WTC11 (cell line): ENCODE measurements around the gene FGF21. TPM values are rescaled to one million over a fixed set of nuclear protein-coding genes. Genes with fewer than 3 reads are reported as not detected.

Source experiments
- ATAC-seq: fragments of 200-7000 bp; cut with Tn5 transposase; 2 replicates; pipeline ENCODE4 v1.10.0; 2021; ENCODE audit warnings: mild to moderate bottlenecking, moderate library complexity
- CTCF ChIA-PET: fragments of 300-600 bp; sonication (Branson Sonifier 250); formaldehyde crosslinking; loops from one replicate; lab custom pipeline; 2021; ENCODE audit warnings: antibody characterized with exemption; lab: Charles Lee
- POLR2A ChIA-PET: fragments of 350-600 bp; sonication (Branson Sonifier 250); formaldehyde crosslinking; loops from one replicate; lab custom pipeline; 2021; ENCODE audit warnings: antibody characterized with exemption; lab: Charles Lee
- DNase-seq: peaks from one replicate; pipeline ENCODE4 v3.0.0; 2021; ENCODE audit warnings: low spot score
- H3K27ac Mint-ChIP-seq: 2 replicates; pipeline ENCODE4 v1.8.0; 2021; ENCODE audit warnings: mixed read lengths
- H3K27me3 Mint-ChIP-seq: 2 replicates; pipeline ENCODE4 v1.8.0; 2021; ENCODE audit warnings: low read depth, mild to moderate bottlenecking, moderate library complexity, mixed read lengths
- H3K36me3 Mint-ChIP-seq: 2 replicates; pipeline ENCODE4 v1.8.0; 2021; ENCODE audit warnings: mixed read lengths
- H3K4me1 Mint-ChIP-seq: 2 replicates; pipeline ENCODE4 v1.8.0; 2022; ENCODE audit warnings: mixed read lengths
- H3K4me3 Mint-ChIP-seq: 2 replicates; pipeline ENCODE4 v1.8.0; 2021; ENCODE audit warnings: mild to moderate bottlenecking, moderate library complexity, mixed read lengths
- H3K9me3 Mint-ChIP-seq: 2 replicates; pipeline ENCODE4 v1.8.0; 2021; ENCODE audit warnings: mixed read lengths
- AR ChIP-seq: fragments of 250-450 bp; sonication (Bioruptor Pico); IDR thresholded peaks from 2 replicates; pipeline ENCODE4 v1.9.0; 2021; ENCODE audit warnings: mild to moderate bottlenecking
- ATF2 ChIP-seq: sonication (generic); formaldehyde crosslinking; IDR thresholded peaks from 2 replicates; pipeline ENCODE4 v1.8.1; 2022; ENCODE audit warnings: low read depth, missing genetic modification reagents, borderline replicate concordance
- ATF3 ChIP-seq: sonication (generic); formaldehyde crosslinking; conservative IDR thresholded peaks from 2 replicates; pipeline ENCODE4 v1.8.1; 2022; ENCODE audit warnings: mild to moderate bottlenecking, missing genetic modification reagents
- EMX1 ChIP-seq: fragments of 250-450 bp; sonication (Bioruptor Pico); IDR thresholded peaks from 2 replicates; pipeline ENCODE4 v1.8.0; 2021; ENCODE audit warnings: mild to moderate bottlenecking
- ETV6 ChIP-seq: sonication (generic); formaldehyde crosslinking; IDR thresholded peaks from 2 replicates; pipeline ENCODE4 v1.8.1; 2022; ENCODE audit warnings: mild to moderate bottlenecking, missing genetic modification reagents
- FOXP4 ChIP-seq: sonication (generic); formaldehyde crosslinking; IDR thresholded peaks from 2 replicates; pipeline ENCODE4 v1.8.0; 2022; ENCODE audit warnings: mild to moderate bottlenecking, missing genetic modification reagents
- GABPB1 ChIP-seq: sonication (generic); formaldehyde crosslinking; IDR thresholded peaks from 2 replicates; pipeline ENCODE4 v1.8.1; 2023; ENCODE audit warnings: mild to moderate bottlenecking, missing genetic modification reagents
- HMGA2 ChIP-seq: fragments of 250-450 bp; sonication (Bioruptor Pico); IDR thresholded peaks from 2 replicates; pipeline ENCODE4 v1.4.0; 2021; ENCODE audit warnings: mild to moderate bottlenecking, moderate library complexity
- JAZF1 ChIP-seq: fragments of 250-450 bp; sonication (Bioruptor Pico); IDR thresholded peaks from 2 replicates; pipeline ENCODE4 v1.9.0; 2021; ENCODE audit warnings: moderate library complexity, mild to moderate bottlenecking, inconsistent platforms
- NR2C2 ChIP-seq: sonication (generic); formaldehyde crosslinking; IDR thresholded peaks from 2 replicates; pipeline ENCODE4 v1.8.0; 2022; ENCODE audit warnings: mild to moderate bottlenecking, missing genetic modification reagents
- NR3C1 ChIP-seq: sonication (generic); formaldehyde crosslinking; conservative IDR thresholded peaks from 2 replicates; pipeline ENCODE4 v1.8.1; 2023; ENCODE audit warnings: low read depth, mild to moderate bottlenecking, missing genetic modification reagents
- RORB ChIP-seq: fragments of 250-450 bp; sonication (Bioruptor Pico); IDR thresholded peaks from 2 replicates; pipeline ENCODE4 v1.9.0; 2021; ENCODE audit warnings: mild to moderate bottlenecking
- SMAD4 ChIP-seq: sonication (generic); formaldehyde crosslinking; IDR thresholded peaks from 2 replicates; pipeline ENCODE4 v1.8.0; 2022; ENCODE audit warnings: mild to moderate bottlenecking, missing genetic modification reagents
- SOX15 ChIP-seq: fragments of 250-450 bp; sonication (Bioruptor Pico); IDR thresholded peaks from 2 replicates; pipeline ENCODE4 v1.9.0; 2021; ENCODE audit warnings: mild to moderate bottlenecking
- TEAD1 ChIP-seq: sonication (generic); formaldehyde crosslinking; IDR thresholded peaks from 2 replicates; pipeline ENCODE4 v1.8.0; 2022; ENCODE audit warnings: mild to moderate bottlenecking, missing genetic modification reagents
- USF1 ChIP-seq: sonication (generic); formaldehyde crosslinking; IDR thresholded peaks from 2 replicates; pipeline ENCODE4 v1.8.0; 2022; ENCODE audit warnings: mild to moderate bottlenecking, missing genetic modification reagents
- ZBTB21 ChIP-seq: sonication (generic); formaldehyde crosslinking; IDR thresholded peaks from 2 replicates; pipeline ENCODE4 v1.8.1; 2023; ENCODE audit warnings: mild to moderate bottlenecking, missing genetic modification reagents, borderline replicate concordance
- ZNF121 ChIP-seq: sonication (generic); formaldehyde crosslinking; IDR thresholded peaks from 2 replicates; pipeline ENCODE4 v1.8.0; 2023; ENCODE audit warnings: missing genetic modification reagents
- ZNF416 ChIP-seq: fragments of 250-450 bp; sonication (Bioruptor Pico); IDR thresholded peaks from 2 replicates; pipeline ENCODE4 v1.9.0; 2021; ENCODE audit warnings: mild to moderate bottlenecking, inconsistent platforms
- ZNF512 ChIP-seq: sonication (generic); formaldehyde crosslinking; IDR thresholded peaks from 2 replicates; pipeline ENCODE4 v1.8.1; 2022; ENCODE audit warnings: missing genetic modification reagents, borderline replicate concordance
- total RNA-seq: library from RNA; stranded (reverse); gene quantifications from 3 replicates; pipeline ENCODE4 v1.2.3, GENCODE V29; 2021

Gene FGF21
- total RNA-seq, 1 experiment from 2014 or later: 0.26 TPM

GRCh38 chr19:48772503-48772953 is 17.2 kb downstream of the FGF21 start:
- ChIA-PET POLR2A (no interaction called here), CTCF (interaction anchor here (0.6 to 0.7 kb wide), 2 partner anchors 16 to 183 kb away, joined by 3 to 5 read pairs; no protein-coding TSS in a partner anchor)
- TF ChIP-seq ZNF512 (no peak), GABPB1 (CRISPR knock-in tag) (peak; percentile 86)
- H3K4me1 Mint-ChIP-seq: peaks cover 12% of the 10 kb centered on the region
- no peaks in the 10 kb centered on the region for H3K9me3 Mint-ChIP-seq
- no peak overlapping the region for H3K27ac Mint-ChIP-seq
- H3K27me3 Mint-ChIP-seq: peaks cover 7% of the 10 kb centered on the region; the same call in 1 of the 2 replicates
- no peak for ATAC-seq
- no peaks in the 10 kb centered on the region for H3K36me3 Mint-ChIP-seq
- no peak for DNase-seq
- H3K4me3 Mint-ChIP-seq: no peak overlapping the region

- Mint-ChIP-seq H3K27ac (no peak overlapping the region), H3K27me3 (peaks cover under 1% of the 10 kb centered on the region; the same call in 1 of the 2 replicates)
- CTCF ChIA-PET: interaction anchor here (1.2 kb wide), 1 partner anchor 216 kb away, joined by 4 read pairs; the partner anchor contains the start of genes GYS1 and RUVBL2
These were observed 21.8 kb downstream of the FGF21 start for GRCh38 chr19:48777139-48777538.

GRCh38 chr19:48777720-48778119 is 22.4 kb downstream of the FGF21 start:
- H3K9me3 Mint-ChIP-seq: no peaks in the 10 kb centered on the region
- TF ChIP-seq NR3C1 (CRISPR knock-in tag): no peak
- no peak for TF ChIP-seq HMGA2 (CRISPR knock-in tag)
- TF ChIP-seq AR (CRISPR knock-in tag): no peak
- TF ChIP-seq SMAD4 (CRISPR knock-in tag): no peak
- no peak for TF ChIP-seq FOXP4 (CRISPR knock-in tag)
- TF ChIP-seq ZBTB21 (CRISPR knock-in tag): no peak
- no peak for TF ChIP-seq RORB (CRISPR knock-in tag)
- 0 out of 2 replicates have a peak, but pooled peaks have one; percentile 8 for TF ChIP-seq ZNF121 (CRISPR knock-in tag)
- TF ChIP-seq, all 79 proteins: peak for 1
- Mint-ChIP-seq H3K27ac (no peak overlapping the region), H3K36me3 (no peaks in the 10 kb centered on the region), H3K4me3 (no peak overlapping the region), H3K27me3 (peaks cover 4% of the 10 kb centered on the region), H3K4me1 (peaks cover 2% of the 10 kb centered on the region; the same call in 1 of the 2 replicates)
- DNase-seq (no peak), ATAC-seq (peak; percentile 48; the same call in 1 of the 2 replicates)
- CTCF ChIA-PET: interaction anchor here (1.2 kb wide), 1 partner anchor 216 kb away, joined by 4 read pairs; the partner anchor contains the start of genes GYS1 and RUVBL2
- POLR2A ChIA-PET: no interaction called here

More at GRCh38 chr19:48777139-48777538, 21.8 kb downstream of the FGF21 start:
- Mint-ChIP-seq H3K36me3 (no peaks in the 10 kb centered on the region), H3K4me3 (no peak overlapping the region), H3K9me3 (no peaks in the 10 kb centered on the region), H3K4me1 (no peaks in the 10 kb centered on the region; the same call in 1 of the 2 replicates)
- POLR2A ChIA-PET: interaction anchor here (0.7 kb wide), 1 partner anchor 91 kb away, joined by 5 read pairs; no protein-coding TSS in a partner anchor
- DNase-seq (no peak), ATAC-seq (no peak)
- peak; percentile 70; the same call in 1 of the 2 replicates for TF ChIP-seq ZNF121 (CRISPR knock-in tag)
- no peak for TF ChIP-seq SOX15 (CRISPR knock-in tag)

- POLR2A ChIA-PET: interaction anchor here (0.6 to 1.0 kb wide), 4 partner anchors 11 to 149 kb away, joined by 3 to 5 read pairs (median 4); partner anchors contain the start of gene IZUMO1
- CTCF ChIA-PET: interaction anchor here (1.0 to 1.5 kb wide), 5 partner anchors 9 to 65 kb away, joined by 3 to 6 read pairs (median 5); no protein-coding TSS in a partner anchor
- DNase-seq: no peak
- no peak overlapping the region for H3K27ac Mint-ChIP-seq
- peaks cover 4% of the 10 kb centered on the region for H3K27me3 Mint-ChIP-seq
- H3K9me3 Mint-ChIP-seq: no peaks in the 10 kb centered on the region
- H3K36me3 Mint-ChIP-seq: no peaks in the 10 kb centered on the region
- no peak overlapping the region for H3K4me3 Mint-ChIP-seq
- peak; percentile 60 for ATAC-seq
- peaks cover 2% of the 10 kb centered on the region; the same call in 1 of the 2 replicates for H3K4me1 Mint-ChIP-seq
- TF ChIP-seq ETV6 (CRISPR knock-in tag) (no peak), JAZF1 (CRISPR knock-in tag) (no peak), NR2C2 (CRISPR knock-in tag) (no peak), USF1 (CRISPR knock-in tag) (no peak), ATF2 (CRISPR knock-in tag) (no peak), SOX15 (CRISPR knock-in tag) (no peak), ATF3 (CRISPR knock-in tag) (no peak), ZNF416 (no peak), EMX1 (CRISPR knock-in tag) (no peak), TEAD1 (no peak)
These were observed 24.3 kb downstream of the FGF21 start for GRCh38 chr19:48779636-48780035.
